ENCODE results near the gene DLX1. TPM values are rescaled to one million over a fixed set of nuclear protein-coding genes. Genes with fewer than 3 reads are reported as not detected.
A peak's percentile ranks its signal among the peaks of the same experiment; 100 is the strongest.

DLX1 gene
- polyA plus RNA-seq, 3 donors = 0.37 to 0.44 (median 0.39) TPM

- no peak for DNase-seq
Measured at GRCh38 chr2:172096626-172097547, 11.6 kb downstream of the DLX1 start.

- no peak for DNase-seq
Measured at GRCh38 chr2:172097557-172098131, 12.3 kb downstream of the DLX1 start.

GRCh38 chr2:172098287-172098649 is 13.0 kb downstream of the DLX1 start:
- DNase-seq = no peak

GRCh38 chr2:172098650-172099471 is 13.6 kb downstream of the DLX1 start:
- no peak for DNase-seq

- DNase-seq = no peak
Measured at GRCh38 chr2:172099472-172100079, 14.3 kb downstream of the DLX1 start.

GRCh38 chr2:172100080-172100934 is 15.0 kb downstream of the DLX1 start:
- DNase-seq = no peak

GRCh38 chr2:172100935-172101820 is 15.9 kb downstream of the DLX1 start:
- DNase-seq = no peak

GRCh38 chr2:172101821-172102390 is 16.6 kb downstream of the DLX1 start:
- no peak for DNase-seq

GRCh38 chr2:172102391-172103359 is 17.4 kb downstream of the DLX1 start, which contains the start of gene DLX2:
DLX2 (minus strand) TSS chr2:172102900; CDS start chr2:172102538, 362 bp downstream.
- peak; percentile 87 for DNase-seq

- peak; percentile 85 for DNase-seq
Measured at GRCh38 chr2:172103471-172104272, 18.4 kb downstream of the DLX1 start.

GRCh38 chr2:172105471-172106107 is 20.3 kb downstream of the DLX1 start:
- DNase-seq = no peak

- no peak for DNase-seq
Measured at GRCh38 chr2:172106108-172106961, 21.0 kb downstream of the DLX1 start.

- no peak for DNase-seq
Measured at GRCh38 chr2:172107690-172108586, 22.6 kb downstream of the DLX1 start.

GRCh38 chr2:172108587-172108930 is 23.3 kb downstream of the DLX1 start:
- DNase-seq = no peak

Data from renal pelvis (tissue), 4 donors.